OCI-LY7 (cell line): Measurements from ENCODE around the gene APOC1. TPM values are rescaled to one million over a fixed set of nuclear protein-coding genes. Genes with fewer than 3 reads are reported as not detected.
A peak's percentile ranks its signal among the peaks of the same experiment; 100 is the strongest.

Experiments
- BruUV-seq: library from RNA; stranded (reverse); fragments of 400-500 nt; replicated peaks from 2 replicates; lab custom pipeline; 2021; lab: Mats Ljungman, UMichigan
- CTCF ChIA-PET: fragments of 300-600 bp; sonication (Branson Sonifier 250); formaldehyde crosslinking; loops from one replicate; lab custom pipeline; 2022; ENCODE audit warnings: antibody characterized with exemption; ENCODE audit not compliant: unreplicated experiment; lab: Charles Lee
- POLR2A ChIA-PET: fragments of 300-600 bp; sonication (Branson Sonifier 250); formaldehyde crosslinking; loops from one replicate; lab custom pipeline; 2022; ENCODE audit warnings: antibody characterized with exemption; lab: Charles Lee
- DNase-seq: peaks from one replicate; pipeline ENCODE4 v3.0.0-alpha.2; 2015; ENCODE audit warnings: low spot score
- H2AFZ ChIP-seq: fragments of 200-600 bp; sonication (generic), shearing (Covaris generic); 2 replicates; pipeline ENCODE4 v1.6.1; 2014; ENCODE audit warnings: mild to moderate bottlenecking, antibody characterized with exemption, low read length, moderate library complexity
- H3K27ac ChIP-seq: fragments of 200-600 bp; sonication (generic); 2 replicates; pipeline ENCODE4 v1.5.1; 2014; ENCODE audit warnings: mixed run types, low read depth, mild to moderate bottlenecking, moderate library complexity, low read length, inconsistent platforms; ENCODE audit not compliant: poor library complexity, severe bottlenecking
- H3K36me3 ChIP-seq: fragments of 200-600 bp; sonication (generic); 2 replicates; pipeline ENCODE4 v1.6.1; 2014; ENCODE audit warnings: mild to moderate bottlenecking, antibody characterized with exemption, low read length, moderate library complexity, mixed read lengths; ENCODE audit not compliant: insufficient read depth
- H3K4me1 ChIP-seq: fragments of 200-600 bp; sonication (generic); 2 replicates; pipeline ENCODE4 v1.5.1; 2014; ENCODE audit warnings: mild to moderate bottlenecking, low read length; ENCODE audit not compliant: insufficient read depth, poor library complexity, severe bottlenecking
- H3K4me2 ChIP-seq: fragments of 200-600 bp; sonication (generic); 2 replicates; pipeline ENCODE4 v1.6.1; 2014; ENCODE audit warnings: mild to moderate bottlenecking, low read length
- H3K4me3 ChIP-seq: fragments of 200-600 bp; sonication (generic); 2 replicates; pipeline ENCODE4 v1.5.1; 2014; ENCODE audit warnings: mild to moderate bottlenecking, low read depth, low read length; ENCODE audit not compliant: poor library complexity, severe bottlenecking
- H3K79me2 ChIP-seq: fragments of 200-600 bp; sonication (generic); 2 replicates; pipeline ENCODE4 v1.6.1; 2016; ENCODE audit warnings: low read depth, mild to moderate bottlenecking, low read length, moderate library complexity, mixed read lengths; ENCODE audit not compliant: insufficient read depth
- H3K9me2 ChIP-seq: fragments of 200-600 bp; sonication (generic); 2 replicates; pipeline ENCODE4 v1.6.1; 2016; ENCODE audit warnings: mild to moderate bottlenecking, low read length, mixed read lengths; ENCODE audit not compliant: insufficient read depth
- H3K9me3 ChIP-seq: fragments of 200-600 bp; sonication (generic); 2 replicates; pipeline ENCODE4 v1.6.1; 2014; ENCODE audit warnings: mild to moderate bottlenecking, mixed run types, low read length, mixed read lengths
- H4K20me1 ChIP-seq: fragments of 200-600 bp; sonication (generic); 2 replicates; pipeline ENCODE4 v1.6.1; 2014; ENCODE audit warnings: mild to moderate bottlenecking, antibody characterized with exemption, low read length, moderate library complexity, mixed read lengths; ENCODE audit not compliant: insufficient read depth
- CTCF ChIP-seq: fragments of 200-600 bp; sonication (generic); conservative IDR thresholded peaks from 2 replicates; pipeline ENCODE4 v1.5.1; 2014; ENCODE audit warnings: mild to moderate bottlenecking, antibody characterized with exemption, low read length, moderate library complexity, mixed read lengths
- EZH2phosphoT487 ChIP-seq: fragments of 200-600 bp; sonication (generic); IDR thresholded peaks from 2 replicates; pipeline ENCODE4 v1.6.1; 2018; ENCODE audit warnings: low read depth, borderline replicate concordance, mild to moderate bottlenecking, mixed run types, antibody characterized with exemption, low read length, moderate library complexity, mixed read lengths
- intact Hi-C: fragments of 100-400 bp; cut with micrococcal nuclease; formaldehyde crosslinking; loops from one replicate; pipeline ENCODE4 v1.10.0; 2022; ENCODE audit not compliant: unreplicated experiment
- total RNA-seq, 2 experiments: library from RNA; depleted of rRNA in 1 of 2; stranded (reverse); fragments of >200 nt in 1 of 2; shearing (Covaris generic) in 1 of 2; gene quantifications; 2 replicates each; pipeline ENCODE4 v1.2.3, GENCODE V29; 2014 to 2022

The APOC1 gene
- total RNA-seq, 2 experiments from 2014 or later, result 1.9 TPM; not detected in 1

GRCh38 chr19:44960906-44961728 lies 46.7 kb downstream of the APOC1 start:
- H3K27ac ChIP-seq, result peak overlapping the region; percentile 82
- peak; percentile 89 for DNase-seq
- no peak overlapping the region for H2AFZ ChIP-seq
- TF ChIP-seq CTCF, result no peak
- no peak for TF ChIP-seq EZH2phosphoT487
- intact Hi-C loops, result loop anchor here (1.0 kb wide), 1 partner anchor 38 kb away; no protein-coding TSS in a partner anchor
- H4K20me1 ChIP-seq, result no peaks in the 10 kb centered on the region
- peak overlapping the region; percentile 75 for H3K4me3 ChIP-seq
- no peaks in the 10 kb centered on the region for H3K9me2 ChIP-seq
- ChIA-PET POLR2A (interaction anchor here (0.5 to 1.2 kb wide), 3 partner anchors 23 to 821 kb away, joined by 3 to 4 read pairs (median 3); partner anchors contain the start of gene DMPK), CTCF (interaction anchor here (0.7 kb wide), 1 partner anchor 496 kb away, joined by 3 read pairs; no protein-coding TSS in a partner anchor)
- peaks cover 59% of the 10 kb centered on the region for H3K4me1 ChIP-seq
- no TSS peak for BruUV-seq
- H3K36me3 ChIP-seq, result peaks cover 59% of the 10 kb centered on the region
- H3K79me2 ChIP-seq, result peaks cover 72% of the 10 kb centered on the region
- no peaks in the 10 kb centered on the region for H3K9me3 ChIP-seq
- peak overlapping the region; percentile 81 for H3K4me2 ChIP-seq

- peaks cover 65% of the 10 kb centered on the region for H3K36me3 ChIP-seq
- POLR2A ChIA-PET, result interaction anchor here (0.9 kb wide), 1 partner anchor 409 kb away, joined by 3 read pairs; no protein-coding TSS in a partner anchor
- no peaks in the 10 kb centered on the region for H3K9me3 ChIP-seq
- H4K20me1 ChIP-seq, result no peaks in the 10 kb centered on the region
- H3K27ac ChIP-seq, result peak overlapping the region; percentile 82
- no peak for DNase-seq
- peaks cover 56% of the 10 kb centered on the region for H3K4me1 ChIP-seq
- H3K79me2 ChIP-seq, result peaks cover 65% of the 10 kb centered on the region
- no peaks in the 10 kb centered on the region for H3K9me2 ChIP-seq
- H2AFZ ChIP-seq, result no peak overlapping the region
- H3K4me3 ChIP-seq, result peak overlapping the region; percentile 75
- intact Hi-C loops, result loop anchor here (1.0 kb wide), 1 partner anchor 37 kb away; no protein-coding TSS in a partner anchor
- BruUV-seq, result no TSS peak
- CTCF ChIA-PET, result no interaction called here
- no peak for TF ChIP-seq CTCF
- H3K4me2 ChIP-seq, result peak overlapping the region; percentile 81
Observed at GRCh38 chr19:44961821-44962220, 47.4 kb downstream of the APOC1 start.

DNA sequence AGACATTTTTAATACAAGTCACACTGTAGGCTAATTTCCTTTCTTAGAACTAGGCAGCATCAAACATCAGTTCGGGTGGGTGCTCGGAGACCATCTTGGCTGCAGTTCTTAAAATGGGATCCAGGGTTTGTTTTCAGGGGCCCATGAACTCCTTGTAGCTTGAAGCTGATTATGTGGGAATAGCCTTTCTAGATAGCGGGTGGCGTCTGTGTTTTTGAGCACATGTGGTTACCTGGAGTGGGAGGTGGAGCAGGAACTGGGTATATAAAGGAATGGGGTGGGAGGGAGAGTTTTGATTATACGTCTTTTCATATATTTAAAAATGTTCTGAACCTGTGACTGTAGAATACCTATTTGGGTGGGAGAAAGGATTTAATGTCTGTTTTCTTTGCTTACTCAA lies 53.7 kb downstream of the APOC1 start:
- H4K20me1 ChIP-seq, result no peaks in the 10 kb centered on the region
- CTCF ChIA-PET, result no interaction called here
- no peaks in the 10 kb centered on the region for H3K9me3 ChIP-seq
- no peak overlapping the region for H3K27ac ChIP-seq
- BruUV-seq, result no TSS peak
- peaks cover 10% of the 10 kb centered on the region; the same call in 1 of the 2 replicates for H3K79me2 ChIP-seq
- no peaks in the 10 kb centered on the region for H3K4me1 ChIP-seq
- intact Hi-C loops, result no loop called here
- H3K4me2 ChIP-seq, result no peak overlapping the region
- no peaks in the 10 kb centered on the region for H3K9me2 ChIP-seq
- POLR2A ChIA-PET, result no interaction called here
- no peak for DNase-seq
- peaks cover 72% of the 10 kb centered on the region for H3K36me3 ChIP-seq
- TF ChIP-seq EZH2phosphoT487 (no peak), CTCF (no peak)
- H2AFZ ChIP-seq, result no peak overlapping the region
- H3K4me3 ChIP-seq, result no peak overlapping the region
